Stimulated activated CD8-positive, alpha-beta memory T cell treated with anti-CD3 and anti-CD28 coated beads, Interleukin-2, amount 100 ng/mL, for 48 hours (primary cell): ENCODE results near the gene MRPL53.
"Not testable (repeated sequence)": the region's sequence is repeated elsewhere in the genome, so short reads cannot be mapped to it uniquely, and the experiment has no call there.

Source experiments
- DNase-seq, 2 donors: peaks; one replicate each; pipeline ENCODE4 v3.0.0-alpha.2; 2020; ENCODE audit warnings: low read depth in 2 of 2

MRPL53 gene

GRCh38 chr2:74482801-74483674 lies 10.6 kb upstream of the MRPL53 start, which contains the start of the genes CCDC142 and TTC31:
TSS of gene CCDC142 (minus strand) at chr2:74482998. CDS start at chr2:74482837, 161 bp downstream.
TSS of gene TTC31 (plus strand) at chr2:74483081. CDS start at chr2:74483096, 15 bp downstream.
- DNase-seq, result peak; percentile 88 to 89

- DNase-seq, result peak in 1 of 2 donors; percentile 42
These were observed 9.7 kb upstream of the MRPL53 start for GRCh38 chr2:74481961-74482800.

- no peak for DNase-seq
These were observed 9.0 kb upstream of the MRPL53 start for GRCh38 chr2:74481431-74481830.

GRCh38 chr2:74474899-74475298 lies 2.4 kb upstream of the MRPL53 start:
- no peak for DNase-seq

- DNase-seq, result no peak
These were observed 2.0 kb upstream of the MRPL53 start for GRCh38 chr2:74474481-74474880.

GRCh38 chr2:74472945-74473258 lies 422 bp upstream of the MRPL53 start:
- DNase-seq, result no peak

GRCh38 chr2:74471332-74472065 lies 981 bp downstream of the MRPL53 start:
- no peak for DNase-seq

GRCh38 chr2:74470742-74471141 lies 1.7 kb downstream of the MRPL53 start:
- not testable (repeated sequence) for DNase-seq

- DNase-seq, result no peak
These were observed 8.1 kb downstream of the MRPL53 start for GRCh38 chr2:74464406-74464805.

GRCh38 chr2:74462786-74463105 lies 9.7 kb downstream of the MRPL53 start:
- DNase-seq, result no peak

- no peak for DNase-seq
These were observed 10.3 kb downstream of the MRPL53 start for GRCh38 chr2:74462054-74462785.

- DNase-seq, result no peak
These were observed 11.1 kb downstream of the MRPL53 start for GRCh38 chr2:74461187-74462053.

GRCh38 chr2:74460187-74460586 lies 12.3 kb downstream of the MRPL53 start:
- not testable (repeated sequence) for DNase-seq

- not testable (repeated sequence) for DNase-seq
These were observed 12.9 kb downstream of the MRPL53 start for GRCh38 chr2:74459503-74460118.

- DNase-seq, result no peak
These were observed 13.5 kb downstream of the MRPL53 start for GRCh38 chr2:74458938-74459363.

GRCh38 chr2:74458132-74458937 lies 14.1 kb downstream of the MRPL53 start, which contains the start of gene WBP1:
TSS of gene WBP1 (plus strand) at chr2:74458438. CDS start at chr2:74458603, 165 bp downstream.
- DNase-seq, result peak; percentile 92 to 96

GRCh38 chr2:74457549-74458131 lies 14.8 kb downstream of the MRPL53 start:
- DNase-seq, result peak; percentile 75 to 82

GRCh38 chr2:74457129-74457548 lies 15.3 kb downstream of the MRPL53 start:
- no peak for DNase-seq
